HG02840 (cell line): ENCODE data around the gene DEDD.

Source experiments
- ATAC-seq: cut with Tn5 transposase; IDR thresholded peaks from one replicate; pipeline ENCODE4 v1.9.1; 2021; ENCODE audit warnings: mild to moderate bottlenecking, moderate library complexity, moderate number of reproducible peaks; ENCODE audit not compliant: unreplicated experiment, low FRiP score

The DEDD gene

DNA sequence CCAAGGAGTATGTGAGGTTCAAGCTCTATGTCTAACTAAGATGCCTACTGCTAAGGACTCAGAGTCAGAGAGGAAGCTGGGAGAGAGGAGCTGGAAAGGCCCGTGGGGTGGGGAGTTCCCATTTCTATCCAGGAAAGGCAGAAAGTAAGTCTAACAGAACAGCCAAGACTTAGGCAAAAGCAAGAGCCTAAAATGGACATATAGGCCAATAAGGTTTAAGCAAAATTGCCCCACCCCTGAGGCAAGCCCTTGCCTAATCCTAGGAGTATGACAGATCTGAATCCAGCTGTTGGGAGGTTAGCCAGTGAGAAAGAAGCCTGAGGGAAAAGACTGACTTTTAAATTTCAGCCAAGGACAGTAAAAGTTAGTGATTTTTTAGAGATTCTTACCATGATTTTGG, 35.9 kb downstream of the DEDD start:
- ATAC-seq: no peak

DNA sequence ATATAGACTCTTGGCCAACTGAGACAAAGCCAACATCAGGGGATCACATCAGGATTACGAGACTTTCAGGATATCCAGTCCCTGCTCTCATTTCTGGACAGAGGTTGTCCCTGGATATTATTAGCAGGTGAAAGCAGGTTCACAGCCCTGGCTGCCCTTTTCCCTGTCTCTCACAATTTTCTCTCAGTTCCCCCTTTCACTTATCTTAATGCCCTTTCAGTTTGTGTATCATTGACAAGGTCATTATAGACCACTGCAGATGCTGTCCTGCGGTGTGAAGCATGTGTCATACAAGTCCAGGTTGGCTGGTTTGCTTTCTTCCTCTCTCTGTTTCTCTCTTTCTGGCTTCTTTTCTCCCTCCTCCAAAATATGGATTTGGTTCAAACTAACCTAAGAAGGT, 36.5 kb downstream of the DEDD start:
- no peak for ATAC-seq

DNA sequence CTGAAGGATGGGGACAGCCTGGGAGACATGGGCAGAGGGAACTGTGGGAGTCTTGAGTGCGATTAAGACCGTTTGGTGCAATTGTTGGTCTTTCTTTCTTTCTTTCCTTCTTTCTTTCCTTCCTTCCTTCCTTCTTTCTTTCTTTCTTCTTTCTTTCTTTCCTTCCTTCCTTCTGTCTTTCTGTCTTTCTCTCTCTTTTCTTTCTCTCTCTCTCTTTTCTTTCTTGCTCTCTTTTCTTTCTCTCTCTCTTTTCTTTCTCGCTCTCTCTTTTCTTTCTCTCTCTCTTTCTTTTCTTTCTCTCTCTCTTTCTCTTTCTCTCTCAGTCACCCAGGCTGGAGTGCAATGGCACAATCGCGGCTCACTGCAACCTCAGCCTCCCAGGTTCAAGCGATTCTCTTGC, 37.2 kb downstream of the DEDD start:
- no peak for ATAC-seq

DNA sequence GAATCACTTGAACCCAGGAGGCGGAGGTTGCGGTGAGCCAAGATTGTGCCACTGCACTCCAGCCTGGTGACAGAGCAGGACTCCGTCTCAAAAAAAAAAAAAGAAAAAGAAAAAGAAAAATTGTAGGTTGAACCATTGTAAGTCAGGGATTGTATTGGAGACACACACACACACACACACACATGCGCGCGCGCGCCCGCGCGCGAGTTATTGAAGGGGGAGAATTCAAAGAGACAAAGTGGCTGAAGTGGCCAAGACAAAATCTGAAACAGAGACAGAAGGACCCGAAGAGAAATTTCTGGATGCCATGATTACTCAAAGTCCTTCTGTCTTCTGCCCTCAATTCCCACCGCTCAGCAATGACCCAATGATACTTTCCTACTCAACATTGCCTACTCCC, 38.0 kb downstream of the DEDD start:
- no peak for ATAC-seq

DNA sequence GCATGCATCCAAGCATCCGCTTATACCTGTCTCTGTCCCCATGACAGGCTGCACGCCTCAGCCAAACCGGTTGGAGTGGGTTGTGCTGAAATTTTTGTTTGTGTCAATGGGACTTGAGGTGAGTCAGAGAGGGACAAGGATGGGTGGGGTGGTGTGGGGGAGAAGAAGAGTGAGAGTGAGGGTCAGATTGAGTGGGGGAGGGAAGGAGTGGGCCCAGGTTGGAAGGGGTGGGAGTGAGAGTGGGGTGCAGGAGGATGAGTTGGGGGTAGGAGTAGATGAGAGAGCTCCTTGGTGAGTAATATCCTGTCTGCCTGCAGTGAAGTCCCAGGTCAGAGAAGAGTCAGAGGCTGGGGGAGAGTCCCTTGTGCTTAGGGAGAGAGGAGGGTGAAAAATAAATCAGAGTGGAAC, 39.8 kb downstream of the DEDD start:
- no peak for ATAC-seq

DNA sequence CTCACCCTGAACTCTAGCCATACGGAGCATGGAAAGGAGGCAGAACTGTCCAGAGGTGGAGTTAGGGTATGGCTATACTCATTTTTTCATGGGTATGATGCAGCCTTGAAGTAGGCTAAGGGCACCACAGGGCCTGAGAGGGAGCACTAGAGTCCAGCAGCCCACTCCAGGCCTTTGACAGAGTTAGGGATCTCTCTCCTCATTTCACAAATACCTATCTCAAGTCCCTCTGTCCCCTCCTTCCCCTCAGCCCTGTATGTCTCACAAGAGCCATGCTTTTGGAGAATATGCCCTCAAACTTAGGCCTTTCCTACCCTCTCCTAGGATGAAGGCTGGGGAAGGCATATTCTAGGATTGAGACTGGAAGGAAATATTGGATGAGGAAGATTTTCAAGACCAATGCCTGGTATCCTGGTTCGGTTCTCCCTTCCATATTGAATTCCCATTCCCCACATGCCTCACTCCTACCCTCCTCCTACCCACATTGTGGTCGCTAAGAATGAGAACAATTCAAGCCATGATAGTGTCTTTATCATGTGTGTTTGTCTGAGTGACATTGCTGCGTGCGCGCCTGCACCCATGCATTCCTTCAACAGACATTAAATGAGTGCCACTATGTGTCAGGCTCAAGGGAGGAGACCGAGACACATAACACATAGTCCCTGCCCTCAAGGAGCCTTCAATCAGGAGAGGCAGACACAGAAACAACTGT, 40.5 kb downstream of the DEDD start:
- ATAC-seq: no peak

DNA sequence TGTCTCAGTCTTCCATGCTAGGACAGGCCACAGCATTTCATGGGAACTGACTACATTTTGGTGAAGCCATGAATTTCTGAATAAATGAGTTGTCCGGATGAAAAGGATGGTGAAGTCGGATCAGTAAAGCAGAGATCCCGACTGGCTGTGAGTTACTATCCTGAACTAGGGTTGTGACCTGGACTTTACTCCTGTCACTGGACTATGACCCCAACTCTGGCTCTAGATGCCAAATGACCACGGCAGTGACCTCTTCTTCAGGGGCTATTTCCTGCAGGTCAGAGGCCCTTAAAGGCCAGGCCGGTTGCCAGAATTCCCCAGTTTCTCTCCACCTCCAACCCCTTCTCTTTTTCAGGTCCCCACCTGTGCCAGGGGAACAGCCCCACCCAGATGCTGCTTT, 41.4 kb downstream of the DEDD start:
- no peak for ATAC-seq

DNA sequence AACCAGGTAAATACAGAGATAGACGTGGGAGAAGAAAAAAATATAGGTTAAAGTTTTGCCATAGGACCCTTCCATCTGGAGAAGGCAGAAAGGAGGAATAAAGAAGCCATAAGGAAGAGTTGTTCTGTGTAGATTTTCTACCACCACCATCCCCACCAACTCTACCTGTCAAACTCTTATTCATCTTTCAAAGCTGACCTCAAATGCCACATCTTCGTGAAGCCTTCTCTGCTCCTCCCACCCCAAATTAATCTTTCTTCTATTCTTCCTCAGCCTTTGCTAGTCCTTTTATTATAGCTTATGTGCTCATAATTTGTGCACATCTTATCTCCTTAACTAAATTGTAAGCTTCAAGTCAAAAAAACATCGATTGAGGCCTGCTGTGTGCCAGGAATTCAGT, 41.9 kb downstream of the DEDD start:
- ATAC-seq: no peak

DNA sequence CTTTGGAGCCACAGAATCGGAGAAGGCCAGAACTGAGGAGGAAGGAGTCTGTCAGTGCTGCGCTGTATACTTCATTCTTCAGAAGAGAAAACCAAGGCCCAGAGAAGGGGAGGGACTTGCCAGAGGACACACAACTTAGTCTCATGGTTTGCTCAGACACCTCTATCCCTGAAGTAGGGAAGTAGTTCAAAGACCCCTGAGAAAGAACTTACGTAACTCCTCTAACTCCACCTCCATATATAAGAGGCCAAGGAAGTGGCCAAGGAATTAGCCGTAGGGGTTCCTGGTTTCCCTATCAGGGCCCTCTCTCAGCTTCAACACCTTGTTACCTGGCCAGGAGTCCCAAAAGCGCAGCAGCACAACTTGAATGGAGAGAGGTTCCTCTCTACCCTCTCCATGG, 42.5 kb downstream of the DEDD start:
- ATAC-seq: no peak

DNA sequence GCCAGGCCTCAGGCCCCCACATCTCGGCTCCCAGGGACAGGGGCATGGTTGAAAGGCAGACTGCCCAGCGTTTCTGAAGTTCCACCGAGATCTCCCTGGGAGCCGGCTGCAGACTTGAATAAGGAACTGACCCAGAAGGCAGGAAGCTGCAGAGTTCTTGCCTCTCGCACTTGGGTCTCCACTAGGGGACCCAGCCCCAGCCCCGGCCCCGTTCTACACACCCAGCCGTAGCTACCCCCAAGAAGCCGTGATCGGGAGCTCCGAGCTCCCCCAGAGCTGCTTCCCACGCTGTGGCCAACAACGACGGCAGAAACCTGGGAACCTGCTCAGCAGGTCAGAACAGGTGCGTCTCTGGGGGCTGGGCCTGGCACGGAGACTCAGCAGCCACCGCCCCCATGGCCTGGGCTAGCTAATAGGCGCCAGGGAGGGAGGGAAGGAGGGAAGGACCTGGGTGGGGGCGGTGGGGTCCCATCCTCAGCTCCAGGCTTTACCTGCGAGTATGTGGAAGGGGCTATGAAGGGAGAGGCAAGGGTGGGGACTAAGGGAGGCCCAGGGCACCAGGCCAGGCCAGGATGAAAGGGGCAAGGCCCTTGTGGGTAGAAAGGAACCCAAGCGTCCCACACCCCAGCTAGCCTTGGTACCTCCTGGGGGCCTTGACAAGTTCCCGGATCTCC, 43.1 kb downstream of the DEDD start, which contains the start of gene NECTIN4:
Gene NECTIN4, minus strand, starts transcription at position 308 of the 674 bp plus-strand sequence. Its CDS starts 262 bp downstream, at position 46.
- ATAC-seq: no peak

DNA sequence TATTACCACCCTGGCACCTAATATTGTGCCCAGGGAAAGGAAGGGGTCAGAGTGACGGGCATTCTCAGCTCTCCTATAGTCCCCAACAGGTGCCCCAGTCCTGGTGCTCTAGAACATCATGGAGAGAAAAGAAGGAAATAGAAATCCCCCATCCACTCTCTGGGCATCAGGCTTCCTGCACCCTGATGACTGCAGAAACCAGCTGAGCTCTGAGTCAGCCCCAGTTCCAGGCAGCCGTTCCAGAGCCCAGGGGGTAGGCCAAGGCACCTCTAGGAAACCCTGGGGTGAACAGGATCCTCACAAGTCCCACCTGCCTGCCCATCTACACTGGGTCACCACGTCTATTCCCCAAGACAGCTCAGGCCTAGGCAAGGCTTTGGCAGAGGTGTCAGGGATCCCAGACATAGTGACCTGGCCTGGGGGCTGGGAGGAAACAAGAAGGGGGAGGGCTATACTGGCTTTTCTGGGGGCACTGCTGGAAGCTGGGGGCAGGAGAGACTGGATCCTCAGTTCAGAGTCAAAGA, 43.8 kb downstream of the DEDD start:
- ATAC-seq: no peak

DNA sequence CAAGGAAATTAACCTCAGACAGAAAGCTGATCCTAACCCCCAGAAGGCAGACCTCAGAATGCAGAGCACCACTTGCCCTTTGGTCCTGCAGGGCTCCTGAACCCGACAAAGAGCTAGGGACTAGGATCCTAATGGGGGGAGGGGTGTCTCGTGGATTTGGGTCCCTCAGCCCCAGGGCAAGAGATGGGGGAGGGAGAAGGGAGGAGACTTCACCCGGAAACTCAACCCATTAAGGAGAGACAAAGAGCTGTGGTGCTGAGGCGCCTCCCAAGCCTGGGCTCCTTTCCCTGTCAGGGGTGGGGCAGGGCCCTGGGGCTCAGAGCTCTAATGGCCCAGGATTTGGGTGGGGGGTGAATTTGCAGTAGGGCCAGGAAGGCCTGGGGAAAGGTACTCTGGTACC, 46.0 kb downstream of the DEDD start:
- no peak for ATAC-seq

DNA sequence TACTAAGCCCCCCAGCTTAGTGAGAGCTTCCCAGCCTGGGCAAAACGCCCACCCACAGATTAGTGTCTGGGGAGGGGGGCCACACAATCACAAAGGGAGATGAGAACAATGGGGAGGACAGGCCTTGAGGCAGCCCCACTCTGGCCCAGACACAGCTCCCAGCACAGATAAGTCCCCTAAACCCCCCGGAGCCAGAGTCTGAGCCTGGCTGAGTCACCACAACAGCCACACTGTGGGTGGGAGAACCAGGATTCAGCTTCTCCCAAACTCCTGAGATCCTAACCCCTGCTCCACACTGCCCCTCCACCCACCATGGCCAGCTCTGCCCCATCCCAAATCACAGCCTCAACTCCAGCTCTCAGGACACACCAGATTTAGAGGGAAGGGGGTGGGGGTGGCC, 47.3 kb downstream of the DEDD start:
- no peak for ATAC-seq

DNA sequence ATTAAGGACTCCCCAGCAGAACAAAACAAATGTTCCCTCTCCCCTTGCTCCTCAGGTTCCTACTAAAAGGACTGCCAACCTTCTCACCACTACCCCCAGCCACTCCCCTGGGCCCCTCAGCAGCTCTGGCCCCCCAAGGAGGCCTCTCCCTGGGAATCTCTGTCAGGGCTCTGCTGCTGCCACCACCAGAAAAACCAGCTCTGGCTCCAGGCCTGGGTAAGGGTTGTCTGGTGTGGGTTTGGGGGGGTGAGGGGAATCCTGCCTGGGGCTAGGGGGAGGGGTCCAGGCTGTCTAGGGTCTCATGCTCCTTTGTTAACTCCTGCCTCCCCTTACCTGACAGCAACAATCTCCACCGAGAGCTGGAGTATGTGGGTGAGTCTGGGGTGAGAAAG, 47.9 kb downstream of the DEDD start:
- no peak for ATAC-seq

DNA sequence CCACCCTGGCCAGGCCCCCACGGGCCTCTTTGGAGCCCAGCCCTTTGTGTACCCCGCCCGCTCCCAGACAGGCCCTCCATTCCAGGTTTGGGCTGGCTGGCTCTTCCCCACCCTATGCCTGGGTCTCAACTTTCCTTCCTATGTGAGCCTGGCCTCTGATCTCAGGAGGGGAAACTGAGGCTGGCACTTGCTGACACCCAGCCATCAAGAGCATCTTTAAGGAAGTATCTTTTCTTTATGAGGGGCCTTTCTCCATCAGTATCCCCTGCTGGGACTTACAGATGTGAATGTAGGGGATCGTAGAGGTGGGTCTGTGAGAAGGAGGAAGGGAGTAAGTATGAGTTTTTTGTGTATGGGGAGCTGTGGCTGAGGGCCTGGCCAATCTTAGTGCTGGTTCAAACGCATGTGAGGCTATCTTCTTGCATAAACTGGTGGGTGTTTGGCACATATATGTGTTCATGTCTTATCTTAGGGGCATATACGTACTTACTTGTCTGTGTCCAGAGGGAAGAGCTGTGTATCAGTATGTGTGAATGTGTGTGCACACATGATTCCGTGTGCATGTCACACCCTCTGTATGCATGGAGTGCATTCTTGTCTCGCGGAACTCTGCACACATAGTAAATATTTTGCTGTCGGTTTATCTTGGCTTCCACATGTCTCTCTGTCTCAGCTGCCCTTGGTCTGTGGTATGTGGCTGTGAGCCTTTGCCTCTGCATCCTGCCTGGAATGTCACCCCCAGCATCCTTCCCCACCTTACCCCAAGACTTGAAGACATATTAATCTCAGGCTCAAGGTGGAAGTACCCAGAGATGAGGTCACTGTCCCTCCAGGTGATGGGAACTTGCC, 48.5 kb downstream of the DEDD start:
- ATAC-seq: no peak

DNA sequence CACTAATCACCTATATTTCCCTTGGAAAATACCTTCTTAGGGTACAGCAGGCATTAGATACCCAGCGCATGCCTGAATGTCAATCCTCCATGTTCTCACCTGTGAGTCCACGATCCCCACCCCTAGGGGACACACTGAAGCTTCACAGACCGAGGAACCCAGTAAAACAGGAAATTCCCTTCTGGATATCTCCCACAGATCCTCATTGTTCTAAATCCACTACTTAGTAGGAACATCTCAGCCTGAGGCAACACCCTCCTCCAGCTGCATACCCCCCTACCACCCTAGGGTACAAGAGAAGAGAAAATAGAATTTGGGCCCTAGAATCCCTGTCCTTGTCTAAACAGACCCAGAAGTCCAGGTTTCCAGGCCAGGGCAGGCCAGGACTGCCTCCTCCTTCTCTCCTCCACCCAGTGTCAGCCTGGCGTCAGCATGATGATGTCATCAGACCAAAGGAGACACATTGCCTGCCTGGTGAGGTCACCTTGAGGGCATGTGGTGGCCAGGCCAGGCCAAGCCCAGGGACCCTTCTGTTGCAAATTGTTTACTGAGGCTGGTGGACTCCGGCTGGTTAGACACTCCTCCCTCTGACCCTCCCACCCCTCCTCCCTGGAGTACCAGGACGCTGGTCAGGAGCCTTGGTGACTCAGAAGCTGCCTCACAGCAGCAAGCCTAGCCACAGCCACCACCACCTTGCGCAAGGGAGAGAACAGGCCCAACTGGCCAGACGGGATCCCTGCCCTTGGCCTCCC, 49.3 kb downstream of the DEDD start:
- ATAC-seq: no peak

DNA sequence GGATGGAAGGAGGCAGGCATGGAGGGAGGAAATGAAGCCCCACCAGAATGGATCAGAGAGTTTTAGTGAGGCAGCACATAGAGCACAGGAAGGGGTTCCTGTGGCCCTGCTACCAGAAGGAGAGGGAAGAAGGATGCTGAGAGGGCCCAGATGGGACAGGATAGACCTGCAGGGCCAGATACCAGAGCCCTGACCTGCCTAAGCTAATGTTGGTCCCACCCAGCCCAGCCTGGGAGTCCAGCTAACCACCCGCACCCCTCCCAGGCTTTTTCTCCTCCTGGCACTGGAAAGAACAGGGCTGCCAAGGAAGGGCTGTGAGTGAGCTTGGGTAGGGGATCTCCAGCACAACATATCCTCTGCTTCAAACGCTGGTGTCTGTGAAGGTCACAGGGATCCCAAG, 50.0 kb downstream of the DEDD start:
- ATAC-seq: no peak

DNA sequence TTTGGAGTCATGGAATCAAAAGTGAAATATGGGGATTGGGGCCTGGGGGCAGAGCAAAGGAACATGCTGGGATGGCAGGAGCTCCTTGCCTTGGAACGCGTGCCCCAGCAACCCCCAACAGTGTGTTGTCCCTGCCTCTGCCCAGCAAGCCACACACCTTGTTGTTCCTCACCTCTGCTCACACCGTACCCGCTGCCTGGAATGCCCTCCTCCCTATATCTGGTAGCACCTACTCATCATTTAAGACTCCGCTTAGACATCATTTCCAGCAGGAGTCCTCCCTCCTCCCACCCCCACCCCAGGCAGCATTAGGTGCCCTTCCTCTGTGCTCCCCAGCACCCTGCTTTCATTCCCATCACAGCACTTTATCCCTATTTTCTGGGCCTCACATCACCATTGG, 50.9 kb downstream of the DEDD start:
- ATAC-seq: no peak

DNA sequence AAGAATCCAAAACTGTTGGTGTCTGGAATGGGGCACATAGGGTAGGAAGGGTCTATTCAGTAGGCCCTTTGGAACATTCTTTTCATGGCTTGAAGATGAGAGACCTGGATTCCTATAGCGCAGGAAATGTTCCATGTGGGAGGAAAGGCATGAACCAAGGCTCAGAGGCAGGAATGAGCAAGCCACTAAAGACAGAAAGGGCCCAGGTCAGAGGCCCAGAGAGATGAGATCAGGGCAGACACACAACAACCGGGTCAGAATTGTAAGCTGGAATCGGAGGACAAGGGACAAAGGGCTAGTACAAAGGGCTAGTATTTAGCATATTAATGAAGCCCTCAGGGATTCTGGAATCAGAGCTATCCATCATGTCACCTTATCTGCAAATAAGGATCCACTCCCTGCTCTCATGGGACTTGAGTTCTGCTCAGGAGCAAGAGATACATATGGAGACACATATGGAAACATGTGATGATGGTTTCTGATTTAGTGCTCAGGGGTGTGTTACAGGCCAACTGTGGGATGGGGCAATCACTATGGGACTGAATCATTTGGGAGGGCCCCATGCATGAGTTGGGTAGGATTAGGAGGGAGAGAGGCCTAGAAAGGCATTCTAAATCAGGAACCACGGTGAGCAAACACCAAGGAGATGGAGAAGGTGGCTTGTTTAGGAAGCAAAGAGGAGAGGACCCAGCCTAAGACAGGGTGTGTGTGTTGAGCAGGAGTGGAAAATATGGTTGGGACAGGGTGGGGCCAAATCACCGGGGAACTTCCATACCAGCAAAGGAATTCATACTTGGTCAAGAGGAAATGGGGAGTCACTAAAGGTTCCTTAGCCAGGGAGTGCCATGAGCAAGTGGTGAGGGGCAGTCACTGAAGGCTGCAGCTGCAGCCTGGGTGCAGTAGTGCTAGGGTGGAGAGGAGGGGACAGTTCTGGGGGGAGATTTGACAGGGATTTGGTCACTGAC, 51.7 kb downstream of the DEDD start:
- ATAC-seq: no peak
